GM20000 (cell line): Measurements from ENCODE around the gene SFT2D1.
"Not testable (repeated sequence)": the region's sequence is repeated elsewhere in the genome, so short reads cannot be mapped to it uniquely, and the experiment has no call there.

Experiments used
- DNase-seq: peaks from one replicate; pipeline ENCODE4 v3.0.0; 2012; ENCODE audit warnings: low spot score
- TF ChIP-seq, protein P1 (sequence below): IDR thresholded peaks from 2 replicates; pipeline ENCODE4 v1.5.1; 2012; ENCODE audit warnings: mild to moderate bottlenecking, control low read depth; ENCODE audit errors: extremely low read depth, missing control alignments

SFT2D1 gene

DNA sequence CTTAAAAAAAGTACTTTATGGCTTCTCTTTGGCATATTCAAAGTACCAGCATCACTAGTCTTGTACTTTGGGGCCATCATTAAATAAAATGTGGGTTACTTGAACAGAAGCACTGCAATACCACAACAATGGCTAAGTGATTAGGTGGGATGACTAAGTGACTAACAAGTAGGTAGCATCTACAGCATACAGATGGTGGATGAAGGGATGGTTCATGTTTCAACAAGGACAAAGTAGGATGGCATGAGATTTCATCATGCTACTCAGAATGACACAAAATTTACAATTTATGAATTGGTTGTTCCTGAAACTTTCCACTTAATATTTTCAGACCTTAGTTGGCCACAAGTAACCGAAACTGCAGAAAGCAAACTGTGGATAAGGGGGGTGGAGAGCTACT, 32.7 kb upstream of the SFT2D1 start:
- no peak for DNase-seq
- TF ChIP-seq, protein P1, sequence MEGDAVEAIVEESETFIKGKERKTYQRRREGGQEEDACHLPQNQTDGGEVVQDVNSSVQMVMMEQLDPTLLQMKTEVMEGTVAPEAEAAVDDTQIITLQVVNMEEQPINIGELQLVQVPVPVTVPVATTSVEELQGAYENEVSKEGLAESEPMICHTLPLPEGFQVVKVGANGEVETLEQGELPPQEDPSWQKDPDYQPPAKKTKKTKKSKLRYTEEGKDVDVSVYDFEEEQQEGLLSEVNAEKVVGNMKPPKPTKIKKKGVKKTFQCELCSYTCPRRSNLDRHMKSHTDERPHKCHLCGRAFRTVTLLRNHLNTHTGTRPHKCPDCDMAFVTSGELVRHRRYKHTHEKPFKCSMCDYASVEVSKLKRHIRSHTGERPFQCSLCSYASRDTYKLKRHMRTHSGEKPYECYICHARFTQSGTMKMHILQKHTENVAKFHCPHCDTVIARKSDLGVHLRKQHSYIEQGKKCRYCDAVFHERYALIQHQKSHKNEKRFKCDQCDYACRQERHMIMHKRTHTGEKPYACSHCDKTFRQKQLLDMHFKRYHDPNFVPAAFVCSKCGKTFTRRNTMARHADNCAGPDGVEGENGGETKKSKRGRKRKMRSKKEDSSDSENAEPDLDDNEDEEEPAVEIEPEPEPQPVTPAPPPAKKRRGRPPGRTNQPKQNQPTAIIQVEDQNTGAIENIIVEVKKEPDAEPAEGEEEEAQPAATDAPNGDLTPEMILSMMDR: no peak

DNA sequence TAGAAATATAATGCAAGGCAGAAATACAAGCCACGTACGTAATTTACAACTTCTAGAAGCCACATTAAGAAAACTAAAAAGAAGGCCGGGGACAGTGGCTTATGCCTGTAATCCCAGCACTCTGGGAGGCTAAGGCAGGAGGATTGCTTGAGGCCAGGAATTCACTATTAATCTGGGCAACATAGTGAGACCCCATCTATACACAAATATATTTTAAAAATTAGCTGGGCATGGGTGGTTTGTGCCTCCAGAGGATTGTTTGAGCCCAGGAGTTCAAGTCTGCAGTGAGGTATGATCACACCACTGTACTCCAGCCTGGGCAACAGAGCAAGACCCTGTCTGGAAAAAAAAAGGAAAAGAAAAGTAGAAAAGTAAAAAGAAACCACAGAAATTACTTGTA, 28.1 kb upstream of the SFT2D1 start:
- TF ChIP-seq, protein P1: no peak
- DNase-seq: no peak

DNA sequence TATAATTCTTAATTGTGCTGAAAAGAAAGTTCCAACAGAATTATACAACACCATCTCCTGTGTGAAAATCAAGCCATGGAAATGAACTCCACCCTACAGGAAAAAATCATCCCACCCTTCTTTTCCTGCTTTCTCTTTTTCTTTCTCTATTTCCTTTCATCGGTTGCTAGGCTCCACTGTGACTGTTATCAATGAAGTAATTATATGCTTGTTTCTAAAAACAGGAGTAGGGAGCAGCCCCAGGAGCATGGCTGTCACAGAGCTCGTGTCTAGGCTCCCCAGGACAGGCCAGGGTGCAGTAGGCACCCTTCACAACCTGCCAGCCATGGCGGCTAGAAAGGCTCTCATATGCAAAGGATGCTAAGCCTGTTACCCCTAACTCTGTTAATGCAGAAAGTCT, 27.4 kb upstream of the SFT2D1 start:
- TF ChIP-seq, protein P1: no peak
- no peak for DNase-seq

DNA sequence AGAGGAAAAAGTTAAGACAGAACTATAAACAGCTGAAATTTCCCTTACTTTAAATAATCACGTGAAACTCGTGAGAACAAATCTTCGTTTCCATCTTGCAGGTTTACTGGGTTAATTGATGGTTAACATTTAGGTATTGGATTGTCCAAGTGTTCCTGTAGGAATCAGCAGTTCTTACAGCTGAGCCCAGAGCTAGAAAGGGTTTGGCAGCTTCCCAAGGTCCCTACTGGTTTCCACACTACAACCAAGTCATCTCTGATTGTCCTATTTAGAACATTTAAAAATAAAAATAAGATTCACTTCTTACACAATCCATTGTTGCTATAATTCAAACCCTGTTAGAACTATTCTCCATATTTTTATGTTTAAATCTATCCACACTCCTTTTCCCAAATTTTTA, 24.6 kb upstream of the SFT2D1 start:
- no peak for DNase-seq
- TF ChIP-seq, protein P1: no peak

DNA sequence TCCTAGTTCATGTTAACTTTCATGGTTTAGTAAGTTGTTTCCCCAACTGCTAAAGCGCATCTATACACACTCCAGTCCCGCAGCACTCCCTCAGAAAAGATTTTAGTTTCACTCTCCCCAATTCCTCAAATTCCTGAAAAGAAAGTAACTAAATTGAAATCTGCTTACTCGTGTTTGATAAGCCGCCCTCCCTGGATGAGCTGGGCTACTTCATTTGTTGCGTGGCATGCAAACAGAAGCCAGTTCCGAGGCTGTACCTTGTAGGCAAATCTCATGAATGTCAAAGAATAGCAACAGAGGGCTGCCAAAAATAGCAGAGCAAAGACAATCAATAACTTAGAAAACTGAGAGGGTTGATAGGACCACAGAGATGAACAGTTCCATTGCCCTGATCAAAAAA, 23.5 kb upstream of the SFT2D1 start:
- no peak for DNase-seq
- TF ChIP-seq, protein P1: no peak

DNA sequence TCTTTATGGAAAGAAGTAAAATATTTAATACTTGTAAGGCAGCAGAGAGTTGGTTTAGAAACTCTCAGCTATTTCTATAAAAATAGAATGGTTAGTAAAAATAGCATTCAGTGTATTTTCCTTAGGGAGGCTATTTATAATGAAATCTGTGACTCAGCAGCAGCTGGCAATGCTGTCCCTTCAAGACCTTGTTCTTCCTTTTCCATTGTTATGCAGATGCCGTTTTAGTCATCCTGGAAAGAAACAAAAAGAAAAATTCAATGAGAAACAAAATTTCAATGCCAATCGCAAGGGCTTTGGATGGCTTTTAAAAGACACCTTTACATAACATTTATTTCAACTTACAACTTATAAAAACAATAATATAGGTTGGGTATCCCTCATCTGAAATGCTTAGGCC, 22.9 kb upstream of the SFT2D1 start:
- TF ChIP-seq, protein P1: no peak

DNA sequence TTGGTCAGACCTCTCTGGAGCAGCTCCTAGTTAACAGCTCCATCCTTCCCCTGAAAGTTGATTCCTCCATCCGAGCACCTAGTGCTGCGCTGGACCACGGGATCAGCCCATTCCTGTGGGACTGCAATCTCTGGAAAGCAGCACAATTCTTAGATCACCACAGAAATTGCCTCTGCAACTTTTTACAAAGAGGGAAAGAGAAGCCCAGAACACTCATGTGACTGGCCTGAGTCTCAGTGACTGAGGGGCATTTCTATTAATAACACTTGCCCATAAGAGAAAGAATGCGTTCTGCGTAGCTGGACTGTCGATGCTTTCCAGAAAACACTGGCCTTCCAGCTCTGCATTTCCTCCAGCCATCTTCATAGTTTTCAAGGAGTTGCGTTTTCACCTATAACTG, 22.1 kb upstream of the SFT2D1 start:
- DNase-seq: no peak
- TF ChIP-seq, protein P1: no peak

More for the DNA sequence above, 22.9 kb upstream of the SFT2D1 start:
- DNase-seq: no peak

DNA sequence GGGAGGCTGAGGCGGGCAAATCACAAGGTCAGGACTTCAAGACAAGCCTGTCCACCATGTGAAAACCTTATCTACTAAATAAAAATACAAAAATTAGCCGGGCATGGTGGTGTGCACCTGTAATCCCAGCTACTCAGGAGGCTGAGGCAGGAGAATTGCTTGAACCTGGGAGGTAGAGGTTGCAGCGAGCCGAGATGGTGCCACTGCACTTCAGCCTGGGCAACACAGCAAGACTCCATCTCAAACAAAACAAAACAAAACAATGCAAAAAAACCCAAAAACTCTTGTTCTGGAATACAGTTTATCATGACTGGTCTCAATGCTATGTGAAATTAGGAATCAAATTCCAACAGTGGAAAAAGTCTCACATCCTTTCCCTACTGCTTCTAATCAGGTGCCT, 20.1 kb upstream of the SFT2D1 start:
- DNase-seq: not testable (repeated sequence)
